Measurements from ENCODE around the gene MRFAP1. TPM values are rescaled to one million over a fixed set of nuclear protein-coding genes. Genes with fewer than 3 reads are reported as not detected.

MRFAP1 gene
- total RNA-seq, 6 experiments from 2014 or later, result 103 to 166 (median 129) TPM

DNA sequence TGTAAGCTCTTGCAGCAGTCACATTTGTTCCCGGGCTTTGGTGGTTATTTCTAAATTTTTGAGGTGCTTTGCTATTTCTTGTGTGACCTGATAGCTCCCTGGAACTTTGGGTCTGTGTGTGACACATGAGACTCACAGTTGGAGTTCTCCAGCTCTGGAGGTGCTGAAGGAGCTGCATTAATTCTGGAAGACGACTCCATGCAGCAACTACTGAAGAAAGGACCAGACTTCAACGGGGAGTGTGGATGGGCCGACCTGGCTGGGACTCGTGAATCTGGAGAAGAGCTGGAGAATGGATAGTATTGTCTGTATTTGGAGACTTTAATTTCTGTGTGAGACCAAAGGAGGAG is 1.5 kb downstream of the MRFAP1 start:
- TF ChIP-seq, protein P1, sequence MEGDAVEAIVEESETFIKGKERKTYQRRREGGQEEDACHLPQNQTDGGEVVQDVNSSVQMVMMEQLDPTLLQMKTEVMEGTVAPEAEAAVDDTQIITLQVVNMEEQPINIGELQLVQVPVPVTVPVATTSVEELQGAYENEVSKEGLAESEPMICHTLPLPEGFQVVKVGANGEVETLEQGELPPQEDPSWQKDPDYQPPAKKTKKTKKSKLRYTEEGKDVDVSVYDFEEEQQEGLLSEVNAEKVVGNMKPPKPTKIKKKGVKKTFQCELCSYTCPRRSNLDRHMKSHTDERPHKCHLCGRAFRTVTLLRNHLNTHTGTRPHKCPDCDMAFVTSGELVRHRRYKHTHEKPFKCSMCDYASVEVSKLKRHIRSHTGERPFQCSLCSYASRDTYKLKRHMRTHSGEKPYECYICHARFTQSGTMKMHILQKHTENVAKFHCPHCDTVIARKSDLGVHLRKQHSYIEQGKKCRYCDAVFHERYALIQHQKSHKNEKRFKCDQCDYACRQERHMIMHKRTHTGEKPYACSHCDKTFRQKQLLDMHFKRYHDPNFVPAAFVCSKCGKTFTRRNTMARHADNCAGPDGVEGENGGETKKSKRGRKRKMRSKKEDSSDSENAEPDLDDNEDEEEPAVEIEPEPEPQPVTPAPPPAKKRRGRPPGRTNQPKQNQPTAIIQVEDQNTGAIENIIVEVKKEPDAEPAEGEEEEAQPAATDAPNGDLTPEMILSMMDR (IDR thresholded peaks at IDR 0.05), result no peak
- no peak for TF ChIP-seq POLR2A (IDR thresholded peaks at IDR 0.05)

DNA sequence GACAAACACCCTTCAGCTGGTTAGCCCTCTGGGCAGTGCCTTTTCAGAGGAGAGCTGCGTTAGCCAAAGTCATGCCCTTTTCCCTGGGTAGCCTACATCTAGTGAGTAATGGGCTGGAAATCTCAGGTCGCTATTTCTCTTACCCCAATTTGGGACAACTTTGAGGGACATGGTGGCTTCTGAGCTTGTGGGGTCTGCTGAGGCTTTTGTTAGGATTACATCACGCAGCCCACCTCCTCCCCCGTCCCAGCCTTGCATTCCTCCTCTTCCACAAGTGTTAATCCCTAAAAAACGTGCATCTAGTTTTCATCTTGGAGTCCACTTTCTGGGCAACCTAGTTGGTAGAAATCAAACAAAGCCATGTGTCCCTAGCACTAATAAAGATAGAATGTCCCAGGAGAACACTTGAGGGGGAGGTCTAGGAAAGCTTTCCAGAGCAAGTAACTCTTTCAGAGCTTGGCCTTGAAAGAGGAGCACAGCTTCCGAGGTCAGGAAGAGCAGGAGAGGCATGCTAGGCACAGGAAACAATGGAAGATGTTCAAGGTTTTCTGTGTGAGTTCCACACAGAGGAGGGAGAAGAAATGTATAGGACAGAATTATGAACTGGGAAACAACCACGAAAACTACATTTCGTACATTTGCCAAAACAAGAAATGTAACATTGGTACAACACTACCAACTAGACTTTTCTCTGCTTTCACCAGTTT is 2.8 kb downstream of the MRFAP1 start:
- Histone ChIP-seq H3K27me3 (no peaks in the 10 kb centered on the region), H3K4me1 (peaks cover 0 to 14% (median 7%) of the 10 kb centered on the region in 4 donors), H3K36me3 (peaks cover 0 to 14% (median 4%) of the 10 kb centered on the region in 4 donors), H3K9me3 (no peaks in the 10 kb centered on the region), H3K4me3 (no peak overlapping the region), H3K27ac (no peak overlapping the region)
- no peak for ATAC-seq
- WGBS (ENCODE audit: insufficient coverage, low coverage, low lambda C conversion rate, missing lambda C conversion rate), result 78% methylated on average over 6 of the region's 8 CpGs
- intact Hi-C loops (cut with DNase I), result no loop called here
- DNase-seq, result no peak
- TF ChIP-seq, protein P1 (IDR thresholded peaks at IDR 0.05), result no peak

More for the DNA sequence above, 1.5 kb downstream of the MRFAP1 start:
- H3K4me1 ChIP-seq, result peaks cover 0 to 14% (median 7%) of the 10 kb centered on the region in 4 donors
- no peaks in the 10 kb centered on the region for H3K9me3 ChIP-seq
- peak overlapping the region in 2 of 3 donors; percentile 82 to 94 for H3K27ac ChIP-seq
- no peak for DNase-seq
- H3K4me3 ChIP-seq, result peak overlapping the region; percentile 86 to 96 (median 88)
- no peaks in the 10 kb centered on the region for H3K27me3 ChIP-seq
- 41% methylated on average over 5 of the region's 5 CpGs for WGBS (ENCODE audit: insufficient coverage, low coverage, low lambda C conversion rate, missing lambda C conversion rate)
- ATAC-seq, result no peak
- intact Hi-C loops (cut with DNase I), result no loop called here
- peaks cover 0 to 14% (median 4%) of the 10 kb centered on the region in 4 donors for H3K36me3 ChIP-seq

DNA sequence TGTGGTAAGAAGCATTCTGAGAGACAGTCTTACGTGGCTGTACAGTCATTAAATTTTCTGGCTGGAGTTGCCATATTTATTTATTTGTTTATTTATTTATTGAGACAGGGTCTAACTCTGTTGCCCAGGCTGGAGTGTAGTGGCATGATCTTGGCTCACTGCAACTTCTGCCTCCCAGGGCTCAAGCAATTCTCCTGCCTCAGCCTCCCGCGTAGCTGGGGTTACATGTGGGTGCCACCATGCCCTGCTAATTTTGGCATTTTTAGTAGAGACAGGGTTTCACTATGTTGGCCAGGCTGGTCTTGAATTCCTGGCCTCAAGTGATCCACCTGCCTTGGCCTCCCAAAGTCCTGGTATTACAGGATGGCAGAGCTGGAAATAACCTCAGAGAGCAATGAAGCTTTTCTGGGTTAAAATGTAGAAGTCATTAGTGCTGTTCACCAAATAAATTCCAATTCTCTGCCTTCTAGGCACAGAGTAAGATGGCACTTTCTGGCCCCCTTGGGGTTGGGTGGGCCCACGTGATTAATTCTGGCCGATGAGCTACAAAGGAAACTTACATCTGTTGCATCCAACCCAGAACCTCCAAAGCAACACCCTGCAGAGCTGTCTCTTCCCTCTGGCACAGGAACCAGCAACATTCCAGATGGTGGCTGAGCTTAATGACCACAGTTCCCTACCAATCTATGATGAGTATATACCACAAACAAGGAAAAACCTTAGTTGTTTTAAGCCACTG is 4.5 kb downstream of the MRFAP1 start:
- DNase-seq, result no peak
- intact Hi-C loops (cut with DNase I), result no loop called here
- Histone ChIP-seq H3K36me3 (peaks cover 0 to 14% (median 4%) of the 10 kb centered on the region in 4 donors), H3K27me3 (no peaks in the 10 kb centered on the region), H3K4me1 (peaks cover 0 to 14% (median 7%) of the 10 kb centered on the region in 4 donors), H3K9me3 (no peaks in the 10 kb centered on the region), H3K27ac (no peak overlapping the region), H3K4me3 (no peak overlapping the region)
- 74% methylated on average over 5 of the region's 5 CpGs for WGBS (ENCODE audit: insufficient coverage, low coverage, low lambda C conversion rate, missing lambda C conversion rate)
- TF ChIP-seq POLR2A (IDR thresholded peaks at IDR 0.05), result no peak
- TF ChIP-seq, protein P1 (IDR thresholded peaks at IDR 0.05), result no peak
- ATAC-seq, result no peak

DNA sequence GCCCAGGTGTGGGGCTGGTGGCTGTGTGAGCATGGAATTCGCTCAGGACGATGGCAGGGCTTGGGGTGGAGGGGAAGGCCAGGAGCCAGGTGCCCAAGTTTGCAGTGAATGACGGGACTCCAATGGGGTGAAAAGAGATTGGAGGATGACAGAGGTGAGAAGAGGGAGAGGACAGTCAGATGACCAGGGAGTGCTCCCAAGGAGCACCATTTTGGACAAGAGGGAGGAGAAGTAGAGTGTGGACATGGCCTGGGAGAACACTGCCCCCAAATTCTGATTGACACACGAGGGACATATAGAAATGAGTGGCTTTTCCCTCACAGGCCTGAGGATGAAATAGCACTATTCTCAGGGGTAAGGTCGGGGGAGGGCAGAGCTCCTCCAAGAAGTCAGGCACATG is 6.7 kb downstream of the MRFAP1 start:
- intact Hi-C loops (cut with DNase I), result no loop called here
- Histone ChIP-seq H3K9me3 (no peaks in the 10 kb centered on the region), H3K4me3 (no peak overlapping the region), H3K27ac (no peak overlapping the region), H3K36me3 (peaks cover 0 to 9% (median 3%) of the 10 kb centered on the region in 4 donors), H3K27me3 (no peaks in the 10 kb centered on the region), H3K4me1 (peaks cover 0 to 9% (median 4%) of the 10 kb centered on the region in 4 donors)
- TF ChIP-seq POLR2A (IDR thresholded peaks at IDR 0.05), result no peak
- TF ChIP-seq, protein P1 (IDR thresholded peaks at IDR 0.05), result no peak
- WGBS (ENCODE audit: insufficient coverage, low coverage, low lambda C conversion rate, missing lambda C conversion rate), result 60% methylated on average over 4 of the region's 5 CpGs
- DNase-seq (no peak), ATAC-seq (no peak)

Data from right lobe of liver (tissue), 6 donors.